Skeletal muscle tissue (tissue), 4 donors: ENCODE measurements around the gene LRRC8E. TPM values are rescaled to one million over a fixed set of nuclear protein-coding genes. Genes with fewer than 3 reads are reported as not detected.

ENCODE experiments used
- H3K27ac ChIP-seq: one replicate; pipeline ENCODE4 v1.7.0; 2013; ENCODE audit warnings: mild to moderate bottlenecking, low read depth, low read length, inconsistent platforms
- H3K27me3 ChIP-seq, 3 donors: one replicate each; pipeline ENCODE4 v1.7.0; 2013; ENCODE audit warnings: low read length in 3 of 3; ENCODE audit not compliant: control insufficient read depth in 3 of 3, insufficient read depth in 3 of 3
- H3K36me3 ChIP-seq, 3 donors: one replicate each; pipeline ENCODE4 v1.7.0; 2013; ENCODE audit warnings: low read length in 3 of 3; ENCODE audit not compliant: control insufficient read depth in 3 of 3, insufficient read depth in 3 of 3
- H3K4me1 ChIP-seq, 3 donors: one replicate each; pipeline ENCODE4 v1.7.0; 2013; ENCODE audit warnings: low read length in 3 of 3, mild to moderate bottlenecking in 3 of 3; ENCODE audit not compliant: control insufficient read depth in 3 of 3, insufficient read depth in 3 of 3
- H3K4me3 ChIP-seq, 3 donors: one replicate each; pipeline ENCODE4 v1.7.0; 2013; ENCODE audit warnings: low read length in 3 of 3
- H3K9ac ChIP-seq, 3 donors: one replicate each; pipeline ENCODE4 v1.7.0; 2013; ENCODE audit warnings: low read length in 3 of 3, mild to moderate bottlenecking in 3 of 3, moderate library complexity in 2 of 3, low read depth in 1 of 3
- H3K9me3 ChIP-seq, 3 donors: one replicate each; pipeline ENCODE4 v1.7.0; 2013; ENCODE audit warnings: low read length in 3 of 3; ENCODE audit not compliant: control insufficient read depth in 3 of 3
- total RNA-seq: library from RNA; depleted of rRNA; stranded (reverse); fragments of >200 nt; gene quantifications from one replicate; pipeline ENCODE4 v1.2.3, GENCODE V29; 2014
- donor health status: Osteomylitis.

The LRRC8E gene
- total RNA-seq, 1 donor from 2014 or later = under 0.01 TPM

GRCh38 chr19:7846155-7846646, 42.1 kb upstream of the LRRC8E start:
- no peaks in the 10 kb centered on the region for H3K27me3 ChIP-seq

DNA sequence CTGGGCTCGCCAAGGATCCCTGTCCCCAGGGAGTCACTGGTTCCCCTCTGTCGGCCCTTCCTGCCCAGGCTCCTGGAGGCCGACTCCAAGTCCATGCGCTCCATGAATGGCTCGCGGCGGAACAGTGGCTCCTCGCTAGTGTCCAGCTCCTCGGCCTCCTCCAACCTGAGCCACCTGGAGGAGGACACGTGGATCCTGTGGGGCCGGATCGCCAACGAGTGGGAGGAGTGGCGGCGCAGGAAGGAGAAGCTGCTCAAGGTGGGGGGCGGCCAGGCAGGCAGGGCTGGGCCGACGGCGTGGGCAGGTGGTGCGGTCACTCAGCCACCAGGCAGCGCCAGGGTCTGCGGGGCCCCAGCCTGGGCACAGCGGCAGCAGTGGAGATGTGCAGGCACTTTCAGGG, 40.6 kb upstream of the LRRC8E start:
- no peaks in the 10 kb centered on the region for H3K9me3 ChIP-seq
- no peak overlapping the region for H3K27ac ChIP-seq
- peaks cover 0 to 19% (median 10%) of the 10 kb centered on the region in 3 donors for H3K4me1 ChIP-seq
- H3K27me3 ChIP-seq = no peaks in the 10 kb centered on the region
- H3K9ac ChIP-seq = no peak overlapping the region
- no peaks in the 10 kb centered on the region for H3K36me3 ChIP-seq
- H3K4me3 ChIP-seq = no peak overlapping the region

More at GRCh38 chr19:7846155-7846646, 42.1 kb upstream of the LRRC8E start:
- Histone ChIP-seq H3K4me3 (no peak overlapping the region), H3K36me3 (no peaks in the 10 kb centered on the region), H3K4me1 (peaks cover 0 to 19% (median 10%) of the 10 kb centered on the region in 3 donors), H3K27ac (no peak overlapping the region), H3K9me3 (no peaks in the 10 kb centered on the region), H3K9ac (no peak overlapping the region)

GRCh38 chr19:7848779-7849457, 39.4 kb upstream of the LRRC8E start:
- no peaks in the 10 kb centered on the region for H3K36me3 ChIP-seq
- H3K27me3 ChIP-seq = peaks cover 0 to 3% (median 0%) of the 10 kb centered on the region in 3 donors
- H3K4me1 ChIP-seq = peaks cover 0 to 19% (median 10%) of the 10 kb centered on the region in 3 donors
- H3K9me3 ChIP-seq = no peaks in the 10 kb centered on the region
- no peak overlapping the region for H3K27ac ChIP-seq
- H3K4me3 ChIP-seq = no peak overlapping the region
- peak overlapping the region in 1 of 3 donors; percentile 8 for H3K9ac ChIP-seq

DNA sequence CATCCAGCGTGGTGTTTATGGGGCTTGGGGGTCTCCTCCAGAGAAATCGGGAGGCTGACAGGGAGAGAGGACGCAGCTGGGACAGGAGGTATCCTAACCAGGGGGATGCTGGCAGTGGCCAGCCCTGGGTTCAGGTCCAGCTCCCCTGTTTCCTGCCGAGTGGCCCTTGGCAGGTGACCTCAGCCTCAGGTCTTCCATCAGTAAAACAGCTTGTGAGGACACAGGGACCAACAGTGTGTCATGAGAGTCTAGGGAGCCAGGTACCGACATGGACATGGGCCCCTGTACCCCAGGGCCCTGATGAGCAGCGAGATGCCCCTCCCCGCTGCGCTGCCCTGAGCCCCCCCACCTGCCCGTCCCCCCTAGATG, 38.7 kb upstream of the LRRC8E start:
- Histone ChIP-seq H3K9me3 (no peaks in the 10 kb centered on the region), H3K9ac (peak overlapping the region in 1 of 3 donors; percentile 8), H3K4me1 (peaks cover 0 to 19% (median 10%) of the 10 kb centered on the region in 3 donors), H3K27ac (no peak overlapping the region), H3K27me3 (peaks cover 0 to 5% (median 0%) of the 10 kb centered on the region in 3 donors), H3K4me3 (no peak overlapping the region), H3K36me3 (no peaks in the 10 kb centered on the region)

GRCh38 chr19:7850000-7850813, 38.1 kb upstream of the LRRC8E start:
- Histone ChIP-seq H3K4me1 (peaks cover 0 to 19% (median 10%) of the 10 kb centered on the region in 3 donors), H3K9ac (peak overlapping the region in 1 of 3 donors; percentile 40)

GRCh38 chr19:7850945-7851622, 37.2 kb upstream of the LRRC8E start:
- no peak overlapping the region for H3K27ac ChIP-seq
- no peaks in the 10 kb centered on the region for H3K36me3 ChIP-seq
- peaks cover 0 to 19% (median 10%) of the 10 kb centered on the region in 3 donors for H3K4me1 ChIP-seq
- peaks cover 0 to 12% (median 4%) of the 10 kb centered on the region in 3 donors for H3K27me3 ChIP-seq
- peak overlapping the region in 1 of 3 donors; percentile 40 for H3K9ac ChIP-seq
- no peaks in the 10 kb centered on the region for H3K9me3 ChIP-seq
- no peak overlapping the region for H3K4me3 ChIP-seq

More at GRCh38 chr19:7850000-7850813, 38.1 kb upstream of the LRRC8E start:
- no peak overlapping the region for H3K4me3 ChIP-seq
- H3K9me3 ChIP-seq = no peaks in the 10 kb centered on the region
- H3K27me3 ChIP-seq = peaks cover 0 to 8% (median 1%) of the 10 kb centered on the region in 3 donors
- H3K36me3 ChIP-seq = no peaks in the 10 kb centered on the region
- H3K27ac ChIP-seq = no peak overlapping the region

- peaks cover 0 to 19% (median 10%) of the 10 kb centered on the region in 3 donors for H3K4me1 ChIP-seq
- H3K9ac ChIP-seq = no peak overlapping the region
- H3K36me3 ChIP-seq = no peaks in the 10 kb centered on the region
- no peak overlapping the region for H3K4me3 ChIP-seq
- H3K9me3 ChIP-seq = no peaks in the 10 kb centered on the region
- no peak overlapping the region for H3K27ac ChIP-seq
- peaks cover 0 to 17% (median 7%) of the 10 kb centered on the region in 3 donors for H3K27me3 ChIP-seq
These were observed 36.4 kb upstream of the LRRC8E start for GRCh38 chr19:7851623-7852500.

- Histone ChIP-seq H3K4me1 (peaks cover 0 to 19% (median 10%) of the 10 kb centered on the region in 3 donors), H3K27ac (no peak overlapping the region), H3K9ac (peak overlapping the region in 1 of 3 donors; percentile 8), H3K4me3 (no peak overlapping the region), H3K27me3 (peaks cover 0 to 25% (median 7%) of the 10 kb centered on the region in 3 donors), H3K36me3 (no peaks in the 10 kb centered on the region), H3K9me3 (no peaks in the 10 kb centered on the region)
These were observed 35.2 kb upstream of the LRRC8E start for GRCh38 chr19:7852851-7853769.
